Astrocyte (in vitro differentiated cells and primary cell): ENCODE data around the gene URM1.

Experiments used
- CTCF ChIP-seq: IDR thresholded peaks from 2 replicates; pipeline ENCODE4 v1.5.1; 2011; ENCODE audit warnings: low read depth, mild to moderate bottlenecking, inconsistent platforms, low read length, moderate library complexity; ENCODE audit not compliant: insufficient read depth
- EZH2 ChIP-seq: IDR thresholded peaks from 2 replicates; pipeline ENCODE4 v1.6.1; 2012; ENCODE audit warnings: mild to moderate bottlenecking, low read length, inconsistent platforms; ENCODE audit not compliant: insufficient read depth

- TF ChIP-seq CTCF = no peak
- TF ChIP-seq EZH2 = no peak
These were observed 28.7 kb downstream of the URM1 start for GRCh38 chr9:128399861-128400260.
